Endothelial cell of umbilical vein (primary cell): ENCODE results near the gene KRTAP10-2. TPM values are rescaled to one million over a fixed set of nuclear protein-coding genes. Genes with fewer than 3 reads are reported as not detected.

Experiments
- BruUV-seq: library from RNA; stranded (reverse); fragments of 400-500 nt; replicated peaks from 2 replicates; lab custom pipeline; 2021; lab: Mats Ljungman, UMichigan
- CTCF ChIA-PET: fragments of 300-600, 350-600 bp; sonication (Branson Sonifier 250); formaldehyde crosslinking; loops from one replicate; lab custom pipeline; 2021; ENCODE audit warnings: antibody characterized with exemption, inconsistent platforms; lab: Charles Lee
- POLR2A ChIA-PET: fragments of 300-600, 350-600 bp; sonication (Branson Sonifier 250); formaldehyde crosslinking; loops from one replicate; lab custom pipeline; 2021; ENCODE audit warnings: antibody characterized with exemption, inconsistent platforms; lab: Charles Lee
- DNase-seq: peaks from one replicate; pipeline ENCODE4 v3.0.0-alpha.2; 2011; ENCODE audit warnings: low read depth, low spot score
- FAIRE-seq: peaks from 2 replicates; lab custom pipeline; 2011; peaks lifted over from hg19 to GRCh38; lab: Jason Lieb, UNC
- H2AFZ ChIP-seq: 2 replicates; pipeline ENCODE4 v1.6.0; 2012; ENCODE audit warnings: low read depth, low read length, control low read depth, inconsistent platforms
- H3K27ac ChIP-seq: 2 replicates; pipeline ENCODE4 v1.5.1; 2011; ENCODE audit warnings: low read depth, mild to moderate bottlenecking, control low read depth, low read length, moderate library complexity; ENCODE audit not compliant: insufficient read depth
- H3K27me3 ChIP-seq, 2 experiments: 2 replicates each; pipeline versions ENCODE4 v1.6.0 to v1.6.1; 2011; ENCODE audit warnings: low read length in 2 of 2, mixed read lengths in 1 of 2; ENCODE audit not compliant: control insufficient read depth in 2 of 2, insufficient read depth in 2 of 2
- H3K36me3 ChIP-seq, 2 experiments: 2 replicates in 1 of 2; 3 replicates in 1 of 2; pipeline ENCODE4 v1.5.1; 2011; ENCODE audit warnings: low read length in 2 of 2, mild to moderate bottlenecking in 1 of 2, moderate library complexity in 1 of 2; ENCODE audit not compliant: control insufficient read depth in 2 of 2, insufficient read depth in 2 of 2; ENCODE audit errors: extremely low read depth in 1 of 2
- H3K4me1 ChIP-seq: 3 replicates; pipeline ENCODE4 v1.5.1; 2011; ENCODE audit warnings: mild to moderate bottlenecking, low read length; ENCODE audit not compliant: control insufficient read depth, insufficient read depth; ENCODE audit errors: extremely low read depth
- H3K4me2 ChIP-seq: 2 replicates; pipeline ENCODE4 v1.6.1; 2011; ENCODE audit warnings: low read length, control low read depth, mixed read lengths; ENCODE audit not compliant: insufficient read depth
- H3K4me3 ChIP-seq, 3 experiments: fragments of 200-600 bp in 1 of 3; sonication (generic), shearing (Covaris generic) in 1 of 3; replicated peaks in 1 of 3; 2 replicates each; pipeline ENCODE4 v1.5.1; 2011 to 2016; ENCODE audit warnings: control low read depth in 3 of 3, low read length in 3 of 3, mild to moderate bottlenecking in 2 of 3, inconsistent platforms in 1 of 3, low read depth in 1 of 3, moderate library complexity in 1 of 3; ENCODE audit not compliant: insufficient read depth in 1 of 3
- H3K79me2 ChIP-seq: 2 replicates; pipeline ENCODE4 v1.6.0; 2012; ENCODE audit warnings: low read length, inconsistent platforms; ENCODE audit not compliant: control insufficient read depth, insufficient read depth
- H3K9ac ChIP-seq: replicated peaks from 2 replicates; pipeline ENCODE3; 2011; ENCODE audit warnings: low read length, control low read depth; ENCODE audit not compliant: insufficient read depth; ENCODE audit errors: extremely low read depth
- H3K9me1 ChIP-seq: replicated peaks from 3 replicates; pipeline ENCODE4 v1.6.0; 2011; ENCODE audit warnings: mild to moderate bottlenecking, low read length; ENCODE audit not compliant: control insufficient read depth, insufficient read depth; ENCODE audit errors: extremely low read depth
- H3K9me3 ChIP-seq: replicated peaks from 2 replicates; pipeline ENCODE4 v1.5.1; 2012; ENCODE audit warnings: low read length, inconsistent platforms; ENCODE audit not compliant: control insufficient read depth, insufficient read depth
- H4K20me1 ChIP-seq: replicated peaks from 2 replicates; pipeline ENCODE3; 2011; ENCODE audit warnings: mild to moderate bottlenecking, low read length; ENCODE audit not compliant: control insufficient read depth, insufficient read depth; ENCODE audit errors: extremely low read depth
- CTCF ChIP-seq, 2 donors: IDR thresholded peaks; 1 replicate in 1 of 2; 2 replicates in 1 of 2; pipeline ENCODE4 v1.5.1; 2011; ENCODE audit warnings: low read length in 2 of 2, mild to moderate bottlenecking in 2 of 2, moderate library complexity in 2 of 2, control low read depth in 1 of 2, inconsistent platforms in 1 of 2, low read depth in 1 of 2; ENCODE audit not compliant: insufficient read depth in 1 of 2; ENCODE audit errors: extremely low read depth in 1 of 2
- EZH2 ChIP-seq: IDR thresholded peaks from 2 replicates; pipeline ENCODE4 v1.6.1; 2012; ENCODE audit warnings: borderline replicate concordance, low read depth, mild to moderate bottlenecking, moderate library complexity, low read length, inconsistent platforms; ENCODE audit not compliant: severe bottlenecking
- FOS ChIP-seq: IDR thresholded peaks from 2 replicates; pipeline ENCODE4 v1.6.1; 2011; ENCODE audit warnings: mild to moderate bottlenecking, low read length, moderate library complexity, borderline replicate concordance; ENCODE audit not compliant: insufficient read depth
- GATA2 ChIP-seq: IDR thresholded peaks from 2 replicates; pipeline ENCODE4 v1.7.0; 2011; ENCODE audit warnings: low read depth, mild to moderate bottlenecking, moderate library complexity, mixed read lengths, low read length; ENCODE audit not compliant: insufficient read length, insufficient read depth
- JUN ChIP-seq: IDR thresholded peaks from 2 replicates; pipeline ENCODE4 v1.6.1; 2011; ENCODE audit warnings: borderline replicate concordance, low read depth; ENCODE audit not compliant: insufficient read length, insufficient read depth
- MAX ChIP-seq: IDR thresholded peaks from 2 replicates; pipeline ENCODE4 v1.6.1; 2011; ENCODE audit not compliant: insufficient read depth, insufficient read length
- MYC ChIP-seq: IDR thresholded peaks from one replicate; pipeline ENCODE4 v1.6.1; 2011; ENCODE audit warnings: mild to moderate bottlenecking, low read depth, low read length
- POLR2A ChIP-seq: IDR thresholded peaks from 2 replicates; pipeline ENCODE4 v1.6.1; 2012; ENCODE audit warnings: low read depth, mild to moderate bottlenecking, control low read depth, low read length
- POLR2AphosphoS5 ChIP-seq: IDR thresholded peaks from 2 replicates; pipeline ENCODE4 v1.6.1; 2012; ENCODE audit warnings: low read depth, mild to moderate bottlenecking, control low read depth, low read length, moderate library complexity; ENCODE audit not compliant: insufficient read depth
- dilution Hi-C: fragments of 300-500 bp; cut with MboI; formaldehyde crosslinking; loops from one replicate; pipeline ENCODE4 v1.15.0; 2019; ENCODE audit warnings: low sequenced_read_pairs; ENCODE audit not compliant: extremely low pct_ligation_motif_present
- intact Hi-C: fragments of 100-400 bp; cut with micrococcal nuclease; formaldehyde crosslinking; loops from one replicate; pipeline ENCODE4 v1.10.0; 2022
- polyA plus RNA-seq, 4 experiments: library from polyadenylated mRNA; depleted of rRNA in 3 of 4; stranded (reverse) in 3 of 4; unstranded in 1 of 4; fragments of >200 nt; gene quantifications; 2 replicates each; pipeline versions ENCODE4 v1.2.1 to v1.2.3, GENCODE V29; 2011 to 2012; ENCODE audit warnings: missing spikeins in 1 of 4
- total RNA-seq: library from RNA; stranded (reverse); gene quantifications from 2 replicates; pipeline ENCODE4 v1.2.3, GENCODE V29; 2021

KRTAP10-2 gene
- total and polyA plus RNA-seq, 2 donors (not counting 3 experiments of a cell fraction or from before 2014, with no cell fraction given), result not detected

DNA sequence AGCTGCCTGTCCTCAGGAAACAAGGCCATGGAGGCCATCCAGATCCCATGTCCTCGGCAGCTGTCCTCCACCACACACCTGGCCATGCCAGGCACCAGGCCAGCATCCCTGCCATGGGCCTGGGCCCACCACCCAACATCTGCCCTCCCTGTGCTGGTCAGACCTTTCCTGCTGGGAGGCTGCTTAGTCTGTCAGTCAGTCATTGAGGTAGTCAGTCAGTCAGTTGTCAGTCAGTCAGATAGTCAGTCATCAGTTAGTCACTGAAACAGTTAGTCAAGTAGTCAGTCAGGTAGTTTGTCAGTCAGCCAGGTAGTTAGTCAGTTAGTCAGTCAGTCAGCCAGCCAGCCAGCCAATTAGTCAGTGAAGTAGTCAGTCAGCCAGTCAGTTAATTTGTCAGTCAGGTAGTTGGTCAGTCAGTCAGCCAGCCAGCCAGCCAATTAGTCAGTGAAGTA, 28.5 kb downstream of the KRTAP10-2 start:
- Histone ChIP-seq H3K79me2 (no peaks in the 10 kb centered on the region), H4K20me1 (no peaks in the 10 kb centered on the region), H2AFZ (no peak overlapping the region), H3K27me3 (no peaks in the 10 kb centered on the region), H3K9me1 (no peaks in the 10 kb centered on the region), H3K9me3 (no peaks in the 10 kb centered on the region), H3K4me1 (no peaks in the 10 kb centered on the region), H3K4me3 (no peak overlapping the region), H3K9ac (no peak overlapping the region), H3K27ac (no peak overlapping the region), H3K36me3 (no peaks in the 10 kb centered on the region), H3K4me2 (no peak overlapping the region)
- no peak for DNase-seq
- BruUV-seq, result no TSS peak
- TF ChIP-seq POLR2AphosphoS5 (no peak), EZH2 (no peak), MAX (no peak), GATA2 (no peak), POLR2A (no peak), FOS (no peak), CTCF (IDR thresholded peaks at IDR 0.05; ENCODE audit: extremely low read depth in 1 of 2, insufficient read depth in 1 of 2, low read depth in 1 of 2, low read length in 2 of 2) (no peak), MYC (no peak), JUN (no peak)
- FAIRE-seq, result no peak
- dilution Hi-C loops (no loop called here), intact Hi-C loops (no loop called here)
- POLR2A ChIA-PET, result no interaction called here
- CTCF ChIA-PET, result no interaction called here
